ENCODE results near the gene CACNA1A.

CACNA1A gene

DNA sequence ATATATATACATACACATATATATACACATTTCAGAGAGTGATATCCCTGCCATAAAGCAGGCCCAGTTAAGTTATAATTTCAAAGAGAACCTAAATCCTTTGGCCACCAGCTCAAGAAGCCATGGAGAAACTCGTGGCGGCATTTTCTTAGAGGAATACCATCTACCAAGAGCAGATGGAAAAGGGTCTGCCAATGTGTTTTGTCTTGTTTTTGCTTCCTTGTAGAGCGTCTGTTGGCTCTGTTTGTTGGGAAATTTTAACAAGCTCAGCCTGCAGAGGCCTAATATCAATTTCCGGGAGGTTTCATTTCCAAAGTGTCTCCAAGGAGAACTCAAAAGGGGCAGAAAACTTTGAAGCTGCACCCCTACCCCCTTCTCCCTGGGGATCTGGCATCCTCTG is 215.5 kb downstream of the CACNA1A start:
- Histone ChIP-seq H3K18ac (ENCODE audit: low read length) (no peak overlapping the region), H3K79me1 (ENCODE audit: low read length) (no peaks in the 10 kb centered on the region), H2AK5ac (ENCODE audit: low read length) (no peak overlapping the region), H3K4me3 (ENCODE audit: low read depth, low read length) (no peak overlapping the region), H3K4me1 (ENCODE audit: control insufficient read depth in 1 of 2, insufficient read depth in 2 of 2, low read length in 2 of 2) (no peaks in the 10 kb centered on the region), H3K27ac (ENCODE audit: low read depth, low read length) (no peak overlapping the region), H3K36me3 (ENCODE audit: control insufficient read depth in 1 of 2, insufficient read depth in 2 of 2, low read length in 2 of 2) (no peaks in the 10 kb centered on the region), H2AFZ (ENCODE audit: insufficient read depth, low read length, poor library complexity) (no peak overlapping the region), H3K4me2 (ENCODE audit: low read length) (no peak overlapping the region), H4K91ac (ENCODE audit: low read depth, low read length) (no peak overlapping the region), H4K12ac (ENCODE audit: low read depth, low read length) (no peak overlapping the region), H3K27me3 (ENCODE audit: insufficient read depth, low read length) (no peaks in the 10 kb centered on the region), H3K9me3 (ENCODE audit: insufficient read depth, low read depth, low read length) (no peaks in the 10 kb centered on the region), H3K14ac (ENCODE audit: low read length) (no peak overlapping the region), H2BK5ac (ENCODE audit: low read depth, low read length, poor library complexity) (no peak overlapping the region), H3K79me2 (ENCODE audit: control insufficient read depth, insufficient read depth, low read length, poor library complexity) (no peaks in the 10 kb centered on the region), H3K23ac (ENCODE audit: low read length) (no peak overlapping the region), H3K4ac (ENCODE audit: low read depth, low read length) (no peak overlapping the region), H2BK12ac (ENCODE audit: low read length) (no peak overlapping the region), H2BK120ac (ENCODE audit: insufficient read depth, low read length, poor library complexity) (no peak overlapping the region), H4K8ac (ENCODE audit: low read depth, low read length) (no peak overlapping the region), H3K9ac (ENCODE audit: low read length) (no peak overlapping the region)
- no CpG with 5 or more reads among the region's 4 CpGs for WGBS (ENCODE audit: extremely low coverage, insufficient coverage, insufficient read length)
- DNase-seq, result no peak

DNA sequence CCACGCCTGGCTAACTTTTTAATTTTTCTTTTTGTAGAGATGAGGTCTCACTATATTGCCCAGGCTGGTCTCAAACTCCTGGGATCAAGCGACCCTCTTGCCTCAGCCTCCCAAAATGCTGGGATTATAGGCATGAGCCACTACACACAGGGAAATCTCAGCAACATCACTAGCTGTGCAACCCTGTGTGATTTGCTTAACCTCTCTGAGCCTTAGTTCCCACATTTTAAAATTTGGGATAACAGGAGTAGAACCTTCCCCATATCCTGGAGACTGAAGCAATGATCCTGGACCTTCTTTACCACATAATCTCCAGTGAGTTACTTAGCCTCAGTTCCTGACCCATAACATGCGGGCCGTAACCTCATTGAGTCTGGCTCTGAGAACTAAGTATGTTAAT is 217.0 kb downstream of the CACNA1A start:
- no peak for DNase-seq
- Histone ChIP-seq H3K9me3 (ENCODE audit: insufficient read depth, low read depth, low read length) (no peaks in the 10 kb centered on the region), H4K12ac (ENCODE audit: low read depth, low read length) (no peak overlapping the region), H3K4ac (ENCODE audit: low read depth, low read length) (no peak overlapping the region), H2AFZ (ENCODE audit: insufficient read depth, low read length, poor library complexity) (no peak overlapping the region), H4K8ac (ENCODE audit: low read depth, low read length) (no peak overlapping the region), H3K4me1 (ENCODE audit: control insufficient read depth in 1 of 2, insufficient read depth in 2 of 2, low read length in 2 of 2) (no peaks in the 10 kb centered on the region), H3K27ac (ENCODE audit: low read depth, low read length) (no peak overlapping the region), H3K14ac (ENCODE audit: low read length) (no peak overlapping the region), H3K79me1 (ENCODE audit: low read length) (no peaks in the 10 kb centered on the region), H2AK5ac (ENCODE audit: low read length) (no peak overlapping the region), H3K27me3 (ENCODE audit: insufficient read depth, low read length) (no peaks in the 10 kb centered on the region), H3K4me2 (ENCODE audit: low read length) (no peak overlapping the region), H3K36me3 (ENCODE audit: control insufficient read depth in 1 of 2, insufficient read depth in 2 of 2, low read length in 2 of 2) (no peaks in the 10 kb centered on the region), H4K91ac (ENCODE audit: low read depth, low read length) (no peak overlapping the region), H2BK120ac (ENCODE audit: insufficient read depth, low read length, poor library complexity) (no peak overlapping the region), H3K18ac (ENCODE audit: low read length) (no peak overlapping the region), H3K23ac (ENCODE audit: low read length) (no peak overlapping the region), H3K9ac (ENCODE audit: low read length) (no peak overlapping the region), H2BK12ac (ENCODE audit: low read length) (no peak overlapping the region), H3K4me3 (ENCODE audit: low read depth, low read length) (no peak overlapping the region), H2BK5ac (ENCODE audit: low read depth, low read length, poor library complexity) (no peak overlapping the region), H3K79me2 (ENCODE audit: control insufficient read depth, insufficient read depth, low read length, poor library complexity) (no peaks in the 10 kb centered on the region)
- no CpG with 5 or more reads among the region's 4 CpGs for WGBS (ENCODE audit: extremely low coverage, insufficient coverage, insufficient read length)

GRCh38 chr19:13286195-13286985 is 219.9 kb downstream of the CACNA1A start:
- no CpG with 5 or more reads among the region's 31 CpGs for WGBS (ENCODE audit: extremely low coverage, insufficient coverage, insufficient read length)
- H3K4ac ChIP-seq (ENCODE audit: low read depth, low read length), result no peak overlapping the region
- no peaks in the 10 kb centered on the region for H3K4me1 ChIP-seq (ENCODE audit: control insufficient read depth in 1 of 2, insufficient read depth in 2 of 2, low read length in 2 of 2)
- H3K9me3 ChIP-seq (ENCODE audit: insufficient read depth, low read depth, low read length), result no peaks in the 10 kb centered on the region
- no peak overlapping the region for H3K27ac ChIP-seq (ENCODE audit: low read depth, low read length)
- no peak for DNase-seq
- no peak overlapping the region for H3K4me3 ChIP-seq (ENCODE audit: low read depth, low read length)
- no peak overlapping the region for H4K91ac ChIP-seq (ENCODE audit: low read depth, low read length)
- H3K18ac ChIP-seq (ENCODE audit: low read length), result no peak overlapping the region
- no peak overlapping the region for H3K4me2 ChIP-seq (ENCODE audit: low read length)
- no peaks in the 10 kb centered on the region for H3K79me2 ChIP-seq (ENCODE audit: control insufficient read depth, insufficient read depth, low read length, poor library complexity)
- H2AFZ ChIP-seq (ENCODE audit: insufficient read depth, low read length, poor library complexity), result no peak overlapping the region
- no peaks in the 10 kb centered on the region for H3K79me1 ChIP-seq (ENCODE audit: low read length)
- no peaks in the 10 kb centered on the region for H3K27me3 ChIP-seq (ENCODE audit: insufficient read depth, low read length)
- H4K12ac ChIP-seq (ENCODE audit: low read depth, low read length), result no peak overlapping the region
- no peak overlapping the region for H3K14ac ChIP-seq (ENCODE audit: low read length)
- H4K8ac ChIP-seq (ENCODE audit: low read depth, low read length), result no peak overlapping the region
- H3K9ac ChIP-seq (ENCODE audit: low read length), result no peak overlapping the region
- H3K36me3 ChIP-seq (ENCODE audit: control insufficient read depth in 1 of 2, insufficient read depth in 2 of 2, low read length in 2 of 2), result no peaks in the 10 kb centered on the region
- H2BK5ac ChIP-seq (ENCODE audit: low read depth, low read length, poor library complexity), result no peak overlapping the region
- H2BK120ac ChIP-seq (ENCODE audit: insufficient read depth, low read length, poor library complexity), result no peak overlapping the region
- no peak overlapping the region for H2BK12ac ChIP-seq (ENCODE audit: low read length)
- H3K23ac ChIP-seq (ENCODE audit: low read length), result no peak overlapping the region
- no peak overlapping the region for H2AK5ac ChIP-seq (ENCODE audit: low read length)

DNA sequence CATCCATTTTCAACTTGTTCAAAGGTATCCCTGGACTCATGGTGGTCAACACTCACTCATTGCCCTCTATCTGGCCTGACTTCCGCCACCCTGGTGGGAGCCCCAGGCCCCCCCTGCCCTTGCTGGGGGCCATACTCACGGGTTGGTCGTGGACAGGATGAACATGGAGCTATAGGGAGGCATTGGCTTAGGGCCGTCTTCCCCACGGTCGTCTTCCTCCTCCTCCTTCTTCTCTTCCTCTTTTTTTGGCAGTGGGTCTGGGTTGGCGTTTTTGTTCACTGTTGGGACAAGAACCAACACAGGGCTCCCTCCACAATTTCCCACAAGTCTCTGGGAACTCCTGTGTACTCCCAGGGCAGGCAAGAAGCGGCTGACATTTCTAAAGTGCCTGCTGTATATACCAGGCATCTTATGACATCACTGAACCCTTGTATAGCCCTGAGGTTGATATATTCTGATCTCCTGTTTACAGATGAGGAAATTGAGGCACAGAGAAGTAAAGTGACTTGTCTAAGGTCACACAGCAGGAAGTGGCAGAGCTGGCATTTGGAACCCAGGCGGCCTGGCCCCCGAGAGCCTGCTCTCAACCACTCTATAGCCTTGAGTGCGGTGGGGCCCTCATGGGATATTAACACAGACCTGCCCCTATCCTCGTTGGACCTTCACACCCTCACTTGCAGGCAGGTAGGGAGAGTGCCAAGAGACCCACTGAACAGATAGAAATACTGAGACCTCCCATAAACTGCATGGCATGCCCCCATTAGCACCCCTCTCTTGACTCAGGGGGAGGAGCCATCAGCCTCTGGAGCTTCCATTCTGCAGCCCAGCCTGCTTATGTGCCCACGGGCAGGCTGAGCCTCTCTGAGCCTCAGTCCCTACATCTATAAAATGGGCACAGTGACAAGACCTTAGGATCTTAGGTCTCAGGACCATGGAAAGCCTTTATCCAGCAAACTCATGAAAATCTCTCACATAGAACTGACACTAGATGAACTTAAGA is 221.1 kb downstream of the CACNA1A start:
- no CpG with 5 or more reads among the region's 13 CpGs for WGBS (ENCODE audit: extremely low coverage, insufficient coverage, insufficient read length)
- H3K9me3 ChIP-seq (ENCODE audit: insufficient read depth, low read depth, low read length), result no peaks in the 10 kb centered on the region
- H3K36me3 ChIP-seq (ENCODE audit: control insufficient read depth in 1 of 2, insufficient read depth in 2 of 2, low read length in 2 of 2), result no peaks in the 10 kb centered on the region
- H3K14ac ChIP-seq (ENCODE audit: low read length), result no peak overlapping the region
- no peaks in the 10 kb centered on the region for H3K79me1 ChIP-seq (ENCODE audit: low read length)
- H3K18ac ChIP-seq (ENCODE audit: low read length), result no peak overlapping the region
- H2AK5ac ChIP-seq (ENCODE audit: low read length), result no peak overlapping the region
- H3K4me2 ChIP-seq (ENCODE audit: low read length), result no peak overlapping the region
- H2AFZ ChIP-seq (ENCODE audit: insufficient read depth, low read length, poor library complexity), result no peak overlapping the region
- H4K12ac ChIP-seq (ENCODE audit: low read depth, low read length), result no peak overlapping the region
- H2BK12ac ChIP-seq (ENCODE audit: low read length), result no peak overlapping the region
- no peak overlapping the region for H2BK5ac ChIP-seq (ENCODE audit: low read depth, low read length, poor library complexity)
- H3K4me1 ChIP-seq (ENCODE audit: control insufficient read depth in 1 of 2, insufficient read depth in 2 of 2, low read length in 2 of 2), result no peaks in the 10 kb centered on the region
- H4K8ac ChIP-seq (ENCODE audit: low read depth, low read length), result no peak overlapping the region
- no peak for DNase-seq
- no peak overlapping the region for H3K23ac ChIP-seq (ENCODE audit: low read length)
- no peak overlapping the region for H3K9ac ChIP-seq (ENCODE audit: low read length)
- no peaks in the 10 kb centered on the region for H3K27me3 ChIP-seq (ENCODE audit: insufficient read depth, low read length)
- no peaks in the 10 kb centered on the region for H3K79me2 ChIP-seq (ENCODE audit: control insufficient read depth, insufficient read depth, low read length, poor library complexity)
- H4K91ac ChIP-seq (ENCODE audit: low read depth, low read length), result no peak overlapping the region
- H3K4me3 ChIP-seq (ENCODE audit: low read depth, low read length), result peak overlapping the region; percentile 49
- H3K27ac ChIP-seq (ENCODE audit: low read depth, low read length), result no peak overlapping the region
- H3K4ac ChIP-seq (ENCODE audit: low read depth, low read length), result no peak overlapping the region
- H2BK120ac ChIP-seq (ENCODE audit: insufficient read depth, low read length, poor library complexity), result no peak overlapping the region

Data from trophoblast cell (in vitro differentiated cells and primary cell).